ENCODE results near the gene TRPC4AP. TPM values are rescaled to one million over a fixed set of nuclear protein-coding genes. Genes with fewer than 3 reads are reported as not detected.

TRPC4AP gene
- total and polyA plus RNA-seq, 4 donors = 18.8 to 58.3 (median 54.8) TPM

- no peak overlapping the region for H3K27ac ChIP-seq (ENCODE audit: low read depth in 1 of 2, low read length in 2 of 2)
Measured at GRCh38 chr20:34987288-34988190, 105.1 kb downstream of the TRPC4AP start.

GRCh38 chr20:34986311-34987287 is 106.0 kb downstream of the TRPC4AP start:
- H3K4me1 ChIP-seq (ENCODE audit: control insufficient read depth in 1 of 2, insufficient read depth in 2 of 2, low read length in 2 of 2) = no peaks in the 10 kb centered on the region
- no peaks in the 10 kb centered on the region for H3K27me3 ChIP-seq (ENCODE audit: control insufficient read depth in 1 of 2, insufficient read depth in 2 of 2, low read length in 1 of 2)
- no peaks in the 10 kb centered on the region for H3K36me3 ChIP-seq (ENCODE audit: control insufficient read depth in 1 of 2, insufficient read depth in 2 of 2, low read length in 1 of 2)
- H3K9me3 ChIP-seq (ENCODE audit: control insufficient read depth, low read length) = no peaks in the 10 kb centered on the region
- intact Hi-C loops (cut with DNase I) = no loop called here
- no peak overlapping the region for H3K4me3 ChIP-seq (ENCODE audit: low read length in 2 of 2)
- DNase-seq (peak in 1 of 2 donors; percentile 35), ATAC-seq (ENCODE audit: low FRiP score) (no peak)
- 67 to 70% methylated on average over 24 of the region's 24 CpGs for WGBS, 2 donors
- no peak overlapping the region for H3K27ac ChIP-seq (ENCODE audit: low read depth in 1 of 2, low read length in 2 of 2)

More at GRCh38 chr20:34987288-34988190, 105.1 kb downstream of the TRPC4AP start:
- H3K4me3 ChIP-seq (ENCODE audit: low read length in 2 of 2) = no peak overlapping the region
- H3K36me3 ChIP-seq (ENCODE audit: control insufficient read depth in 1 of 2, insufficient read depth in 2 of 2, low read length in 1 of 2) = no peaks in the 10 kb centered on the region
- intact Hi-C loops (cut with DNase I) = no loop called here
- WGBS, 2 donors = 64 to 68% methylated on average over 15 of the region's 15 CpGs
- H3K4me1 ChIP-seq (ENCODE audit: control insufficient read depth in 1 of 2, insufficient read depth in 2 of 2, low read length in 2 of 2) = no peaks in the 10 kb centered on the region
- ATAC-seq (ENCODE audit: low FRiP score) = peak; percentile 1
- no peaks in the 10 kb centered on the region for H3K9me3 ChIP-seq (ENCODE audit: control insufficient read depth, low read length)
- no peak for DNase-seq
- no peaks in the 10 kb centered on the region for H3K27me3 ChIP-seq (ENCODE audit: control insufficient read depth in 1 of 2, insufficient read depth in 2 of 2, low read length in 1 of 2)

- intact Hi-C loops (cut with DNase I) = no loop called here
- WGBS, 2 donors = 67 to 70% methylated on average over 22 to 25 of the region's 25 CpGs
- peak in 1 of 2 donors; percentile 46 for DNase-seq
- Histone ChIP-seq H3K9me3 (ENCODE audit: control insufficient read depth, low read length) (no peaks in the 10 kb centered on the region), H3K36me3 (ENCODE audit: control insufficient read depth in 1 of 2, insufficient read depth in 2 of 2, low read length in 1 of 2) (no peaks in the 10 kb centered on the region), H3K27ac (ENCODE audit: low read depth in 1 of 2, low read length in 2 of 2) (no peak overlapping the region), H3K4me3 (ENCODE audit: low read length in 2 of 2) (no peak overlapping the region), H3K27me3 (ENCODE audit: control insufficient read depth in 1 of 2, insufficient read depth in 2 of 2, low read length in 1 of 2) (no peaks in the 10 kb centered on the region), H3K4me1 (ENCODE audit: control insufficient read depth in 1 of 2, insufficient read depth in 2 of 2, low read length in 2 of 2) (no peaks in the 10 kb centered on the region)
- ATAC-seq (ENCODE audit: low FRiP score) = no peak
Measured at GRCh38 chr20:34985461-34986310, 106.9 kb downstream of the TRPC4AP start.

GRCh38 chr20:34984756-34985261 is 107.8 kb downstream of the TRPC4AP start:
- WGBS, 2 donors = 59 to 63% methylated on average over 17 to 18 of the region's 18 CpGs
- DNase-seq (peak; percentile 49 to 65), ATAC-seq (ENCODE audit: low FRiP score) (no peak)
- Histone ChIP-seq H3K9me3 (ENCODE audit: control insufficient read depth, low read length) (no peaks in the 10 kb centered on the region), H3K36me3 (ENCODE audit: control insufficient read depth in 1 of 2, insufficient read depth in 2 of 2, low read length in 1 of 2) (no peaks in the 10 kb centered on the region), H3K4me3 (ENCODE audit: low read length in 2 of 2) (no peak overlapping the region), H3K27ac (ENCODE audit: low read depth in 1 of 2, low read length in 2 of 2) (no peak overlapping the region), H3K27me3 (ENCODE audit: control insufficient read depth in 1 of 2, insufficient read depth in 2 of 2, low read length in 1 of 2) (no peaks in the 10 kb centered on the region), H3K4me1 (ENCODE audit: control insufficient read depth in 1 of 2, insufficient read depth in 2 of 2, low read length in 2 of 2) (no peaks in the 10 kb centered on the region)
- intact Hi-C loops (cut with DNase I) = no loop called here

- Histone ChIP-seq H3K4me3 (ENCODE audit: low read length in 2 of 2) (no peak overlapping the region), H3K36me3 (ENCODE audit: control insufficient read depth in 1 of 2, insufficient read depth in 2 of 2, low read length in 1 of 2) (no peaks in the 10 kb centered on the region), H3K9me3 (ENCODE audit: control insufficient read depth, low read length) (no peaks in the 10 kb centered on the region), H3K27me3 (ENCODE audit: control insufficient read depth in 1 of 2, insufficient read depth in 2 of 2, low read length in 1 of 2) (no peaks in the 10 kb centered on the region), H3K27ac (ENCODE audit: low read depth in 1 of 2, low read length in 2 of 2) (no peak overlapping the region), H3K4me1 (ENCODE audit: control insufficient read depth in 1 of 2, insufficient read depth in 2 of 2, low read length in 2 of 2) (no peaks in the 10 kb centered on the region)
- DNase-seq = peak in 1 of 2 donors; percentile 32
- ATAC-seq (ENCODE audit: low FRiP score) = no peak
- WGBS, 2 donors = 21 to 25% methylated on average over 13 to 14 of the region's 14 CpGs
- intact Hi-C loops (cut with DNase I) = no loop called here
Measured at GRCh38 chr20:34983995-34984735, 108.4 kb downstream of the TRPC4AP start.

- Histone ChIP-seq H3K27ac (ENCODE audit: low read depth in 1 of 2, low read length in 2 of 2) (no peak overlapping the region), H3K9me3 (ENCODE audit: control insufficient read depth, low read length) (no peaks in the 10 kb centered on the region), H3K4me3 (ENCODE audit: low read length in 2 of 2) (no peak overlapping the region), H3K4me1 (ENCODE audit: control insufficient read depth in 1 of 2, insufficient read depth in 2 of 2, low read length in 2 of 2) (no peaks in the 10 kb centered on the region), H3K36me3 (ENCODE audit: control insufficient read depth in 1 of 2, insufficient read depth in 2 of 2, low read length in 1 of 2) (no peaks in the 10 kb centered on the region), H3K27me3 (ENCODE audit: control insufficient read depth in 1 of 2, insufficient read depth in 2 of 2, low read length in 1 of 2) (no peaks in the 10 kb centered on the region)
- intact Hi-C loops (cut with DNase I) = no loop called here
- DNase-seq = peak in 1 of 2 donors; percentile 19
- 21 to 28% methylated on average over 5 of the region's 5 CpGs for WGBS, 2 donors
- no peak for ATAC-seq (ENCODE audit: low FRiP score)
Measured at GRCh38 chr20:34983089-34983820, 109.4 kb downstream of the TRPC4AP start.

GRCh38 chr20:34982270-34983088 is 110.1 kb downstream of the TRPC4AP start:
- WGBS, 2 donors = 79 to 81% methylated on average over 21 of the region's 21 CpGs
- no peaks in the 10 kb centered on the region for H3K36me3 ChIP-seq (ENCODE audit: control insufficient read depth in 1 of 2, insufficient read depth in 2 of 2, low read length in 1 of 2)
- no peak for ATAC-seq (ENCODE audit: low FRiP score)
- H3K9me3 ChIP-seq (ENCODE audit: control insufficient read depth, low read length) = no peaks in the 10 kb centered on the region
- H3K27me3 ChIP-seq (ENCODE audit: control insufficient read depth in 1 of 2, insufficient read depth in 2 of 2, low read length in 1 of 2) = no peaks in the 10 kb centered on the region
- H3K4me1 ChIP-seq (ENCODE audit: control insufficient read depth in 1 of 2, insufficient read depth in 2 of 2, low read length in 2 of 2) = no peaks in the 10 kb centered on the region
- H3K4me3 ChIP-seq (ENCODE audit: low read length in 2 of 2) = no peak overlapping the region
- peak in 1 of 2 donors; percentile 35 for DNase-seq
- H3K27ac ChIP-seq (ENCODE audit: low read depth in 1 of 2, low read length in 2 of 2) = no peak overlapping the region
- intact Hi-C loops (cut with DNase I) = no loop called here

Measured in aorta (tissue), 5 donors.